HG03571 (cell line): ENCODE results near the gene COG5.
"Not testable (repeated sequence)": the region's sequence is repeated elsewhere in the genome, so short reads cannot be mapped to it uniquely, and the experiment has no call there.

Experiments used
- ATAC-seq: cut with Tn5 transposase; IDR thresholded peaks from one replicate; pipeline ENCODE4 v1.9.1; 2021; ENCODE audit not compliant: unreplicated experiment

The COG5 gene

DNA sequence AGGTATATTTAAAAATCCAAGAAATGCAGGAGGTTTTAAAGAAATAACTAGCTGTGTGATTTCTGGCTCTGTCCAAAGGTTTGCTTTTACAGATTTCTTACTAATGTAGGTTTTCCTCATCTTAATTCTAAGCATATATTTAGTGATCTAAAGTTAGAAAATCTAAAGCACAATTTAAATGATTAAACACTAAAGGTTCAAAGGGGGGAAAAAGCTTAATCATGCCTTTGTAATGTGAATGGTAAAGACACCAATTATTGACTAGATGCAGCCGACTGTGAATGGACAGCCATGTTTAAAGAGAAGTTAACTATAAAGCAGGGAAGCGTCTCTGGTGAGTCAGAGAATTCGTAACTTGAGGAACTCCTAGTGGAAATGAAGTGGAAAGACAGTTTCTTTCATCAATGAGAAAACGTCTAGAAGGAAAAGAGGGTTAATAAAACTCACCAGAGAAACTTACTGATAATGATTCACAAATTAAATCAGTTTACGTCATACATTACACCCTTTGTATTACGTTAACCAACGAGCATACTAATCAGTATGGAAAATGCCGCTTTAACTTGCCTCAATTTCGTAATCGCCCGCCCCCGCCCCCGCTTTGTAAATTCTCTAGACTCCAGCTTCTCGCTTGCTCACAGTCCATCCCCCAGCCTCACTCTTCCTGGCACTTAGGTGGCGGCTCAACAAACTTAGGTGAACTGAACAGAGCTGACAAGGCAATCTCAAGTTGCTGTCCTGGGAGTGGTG lies 396.1 kb downstream of the COG5 start:
- ATAC-seq = no peak

DNA sequence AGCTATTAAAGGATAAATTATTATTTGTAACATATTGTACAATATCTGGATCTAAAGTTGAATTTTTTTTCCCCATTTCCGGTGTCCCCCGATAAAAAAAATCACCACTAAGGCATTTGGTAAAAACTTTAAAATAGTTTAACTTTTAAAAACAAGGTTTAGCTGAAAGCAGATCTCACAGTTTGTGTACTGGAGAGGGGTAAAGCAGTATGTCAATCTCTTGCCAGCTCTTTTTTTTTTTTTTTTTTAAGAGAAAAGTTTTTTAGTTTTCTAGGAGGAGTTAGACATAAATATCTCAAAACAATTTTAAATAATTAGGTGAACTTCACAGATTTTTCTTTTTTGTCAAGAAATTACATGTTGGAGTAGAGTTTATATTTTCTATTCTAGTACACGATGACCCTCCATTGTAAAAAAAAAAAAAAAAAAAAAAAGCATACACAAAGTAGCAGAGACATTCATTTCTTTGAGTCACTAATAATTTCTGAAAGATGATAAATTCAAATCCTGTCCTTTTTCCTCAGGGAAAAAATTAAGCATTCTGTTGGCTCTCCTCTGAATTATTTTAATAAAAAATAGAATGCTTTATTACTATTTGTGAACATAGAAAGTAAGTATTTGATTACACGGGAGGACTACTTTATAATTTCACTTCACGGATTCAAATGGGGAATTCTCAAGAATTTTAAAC lies 396.8 kb downstream of the COG5 start:
- ATAC-seq = no peak

DNA sequence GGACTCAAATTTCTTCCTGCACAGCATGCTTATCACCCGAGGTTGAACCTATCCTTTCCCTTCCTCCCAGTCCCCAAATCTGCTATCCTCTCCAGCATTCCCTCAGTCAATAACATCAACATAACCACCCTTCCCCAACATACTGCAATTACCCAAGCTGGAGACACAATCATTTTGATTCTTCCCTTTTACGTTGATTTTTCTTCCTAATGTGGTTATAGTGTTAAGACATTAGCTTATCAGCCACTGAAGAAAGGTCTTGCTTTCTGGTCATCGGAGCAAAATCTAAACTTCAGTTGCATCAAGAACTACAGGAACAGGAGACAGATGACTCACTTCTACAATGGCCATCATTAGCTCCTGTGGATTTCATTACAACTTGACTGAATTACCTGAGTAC lies 398.4 kb downstream of the COG5 start:
- ATAC-seq = no peak

DNA sequence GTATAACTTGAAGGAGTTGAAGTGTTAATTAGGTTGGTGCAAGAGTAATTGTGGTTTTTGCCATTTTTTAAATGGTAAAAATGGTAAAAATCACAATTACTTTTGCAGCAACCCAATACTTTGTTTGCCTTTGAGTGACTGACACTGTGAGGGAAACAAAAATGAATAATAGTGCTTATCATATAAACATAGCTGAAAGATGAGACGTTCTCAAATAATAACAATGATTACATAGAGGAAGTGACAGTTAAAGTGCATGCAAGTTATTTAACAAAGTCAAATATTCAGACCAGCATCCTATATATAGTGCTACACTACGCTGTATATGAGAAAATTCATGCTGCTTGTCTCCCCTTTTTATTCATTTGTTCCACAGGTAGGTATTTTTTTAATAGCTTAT lies 399.6 kb downstream of the COG5 start:
- ATAC-seq = no peak

DNA sequence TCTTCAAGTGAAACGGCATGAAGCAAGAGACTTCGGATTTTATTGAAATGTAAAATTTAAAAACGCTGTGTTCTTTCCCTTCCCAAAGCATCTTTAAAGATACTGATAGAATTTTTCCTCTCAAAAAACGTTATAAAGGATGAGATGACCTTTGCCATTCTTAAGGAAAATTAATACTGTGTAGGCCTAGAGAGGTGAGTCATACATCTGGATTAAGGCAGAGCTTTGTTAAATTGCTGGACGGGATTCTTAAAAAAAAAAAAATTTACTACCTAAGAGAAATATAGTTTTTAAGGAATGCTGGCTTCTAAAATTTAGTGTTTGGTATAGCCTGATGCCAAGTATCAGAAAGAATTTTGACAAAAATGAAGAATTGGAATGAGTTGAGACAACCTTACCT lies 401.2 kb downstream of the COG5 start:
- no peak for ATAC-seq

DNA sequence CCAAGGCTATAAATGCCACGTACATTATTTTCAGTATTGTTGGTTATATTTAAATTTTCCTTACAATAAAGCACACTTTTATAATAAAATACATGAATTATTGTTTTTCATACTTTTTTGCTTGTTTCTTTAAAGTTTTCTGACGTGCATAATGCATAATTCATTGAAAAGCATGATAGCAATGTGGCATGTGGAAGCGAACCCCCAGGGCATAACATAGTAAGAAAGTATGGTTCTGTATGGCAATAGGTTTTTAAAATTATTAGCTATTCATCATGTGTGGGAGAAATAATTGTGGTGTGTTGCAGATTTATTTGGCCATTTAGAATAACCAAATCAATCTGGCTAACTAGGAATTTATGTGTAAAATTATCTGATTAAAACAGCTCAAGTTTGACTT lies 402.3 kb downstream of the COG5 start:
- ATAC-seq = no peak

DNA sequence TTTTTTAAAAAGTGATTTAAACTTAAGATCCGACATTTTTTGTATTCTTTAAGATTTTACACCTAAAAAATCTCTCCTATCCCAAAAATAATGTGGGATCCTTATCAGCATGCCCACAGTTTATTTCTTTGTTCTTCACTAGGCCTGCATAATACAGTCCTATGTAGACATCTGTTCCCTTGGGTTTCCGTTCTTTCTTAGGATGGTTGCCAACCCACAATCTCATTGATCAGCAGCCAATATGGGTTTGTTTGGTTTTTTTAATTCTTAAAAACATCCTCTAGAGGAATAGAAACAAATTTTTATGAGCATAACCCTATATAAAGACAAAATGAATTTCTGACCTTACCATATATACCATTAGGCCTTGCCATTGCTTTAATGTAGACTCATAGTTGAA lies 403.3 kb downstream of the COG5 start:
- no peak for ATAC-seq

DNA sequence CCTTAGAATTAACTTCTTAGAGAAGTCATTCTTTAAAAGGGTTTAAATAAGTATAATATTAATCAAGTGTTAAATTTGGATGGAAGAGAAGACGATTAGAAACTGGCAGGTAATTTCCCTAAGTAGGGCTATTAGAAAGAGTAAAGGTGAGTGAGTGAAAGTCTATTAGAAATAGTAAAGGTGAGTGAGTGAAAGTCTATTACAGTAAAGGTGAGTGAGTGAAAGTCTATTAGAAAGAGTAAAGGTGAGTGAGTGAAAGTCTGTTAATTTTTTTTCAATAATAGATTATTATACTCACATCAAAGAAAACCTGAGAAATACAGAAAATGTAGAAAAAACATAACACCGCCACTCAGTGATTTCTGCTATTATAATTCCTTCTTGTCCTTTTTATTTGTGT lies 405.7 kb downstream of the COG5 start:
- no peak for ATAC-seq

DNA sequence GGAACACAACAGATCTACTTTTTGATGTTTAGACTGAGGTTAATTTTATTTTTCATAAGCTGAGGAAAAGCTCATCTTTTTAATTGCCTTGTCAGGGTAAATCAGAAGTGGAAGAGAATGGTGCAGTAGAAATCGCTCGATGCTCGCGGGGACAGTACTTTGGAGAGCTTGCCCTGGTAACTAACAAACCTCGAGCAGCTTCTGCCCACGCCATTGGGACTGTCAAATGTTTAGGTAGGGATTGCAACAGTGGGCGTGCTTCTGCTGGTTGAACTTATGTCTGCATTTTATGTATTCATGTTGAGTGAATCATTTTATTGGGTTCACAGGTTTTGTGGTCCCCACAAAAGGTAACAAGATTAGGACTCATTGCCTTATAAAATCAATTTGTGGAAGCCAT lies 406.6 kb downstream of the COG5 start:
- ATAC-seq = no peak

DNA sequence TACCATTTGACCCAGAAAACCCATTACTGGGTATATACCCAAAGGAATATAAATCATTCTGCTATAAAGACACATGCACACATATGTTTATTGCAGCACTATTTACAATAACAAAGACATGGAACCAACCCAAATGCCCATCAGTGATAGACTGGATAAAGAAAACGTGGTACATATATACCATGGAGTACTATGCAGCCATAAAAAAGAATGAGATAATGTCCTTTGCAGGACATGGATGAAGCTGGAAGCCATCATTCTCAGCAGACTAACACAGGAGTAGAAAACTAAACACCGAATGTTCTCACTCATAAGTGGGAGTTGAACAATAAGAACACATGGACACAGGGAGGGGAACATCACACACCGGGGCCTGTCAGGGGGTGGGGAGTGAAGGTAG lies 408.0 kb downstream of the COG5 start:
- ATAC-seq = not testable (repeated sequence)

DNA sequence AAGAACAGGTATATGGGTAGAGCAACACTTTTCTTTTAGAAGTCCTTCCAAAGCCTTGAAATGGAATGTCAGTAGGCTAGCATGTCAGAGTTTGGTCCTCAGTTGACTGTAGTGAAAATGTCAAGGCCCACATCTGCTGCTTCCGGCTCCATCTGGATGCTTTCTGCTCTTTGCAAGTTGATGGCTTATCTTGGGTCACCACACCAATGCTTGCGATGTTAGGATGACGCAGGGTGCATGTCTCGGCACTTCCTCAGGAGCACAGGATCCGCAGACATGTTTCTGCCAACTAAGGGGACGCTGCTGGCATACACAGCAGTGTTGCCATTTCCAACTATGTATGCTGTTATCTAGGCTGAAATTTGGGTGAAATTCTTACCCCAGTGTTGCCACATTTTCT lies 408.9 kb downstream of the COG5 start:
- no peak for ATAC-seq

DNA sequence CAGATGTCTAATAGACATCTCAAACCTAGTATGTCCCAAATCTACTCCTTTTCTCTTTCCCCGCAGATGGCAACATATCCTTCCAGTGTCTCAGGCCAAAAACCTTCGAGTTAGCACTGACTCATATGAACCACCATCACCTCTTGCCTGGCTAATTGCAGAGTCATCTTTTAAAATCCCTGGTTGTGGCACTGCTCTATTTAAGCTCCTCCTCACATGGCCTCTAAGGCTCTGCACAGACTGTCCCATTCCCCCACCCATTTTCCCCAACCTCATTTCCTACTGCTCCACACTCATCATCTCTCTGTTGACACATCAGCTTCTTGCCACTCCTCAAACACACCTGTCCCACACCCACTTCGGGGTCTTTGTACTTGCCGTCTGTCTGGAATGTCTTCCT lies 411.7 kb downstream of the COG5 start:
- ATAC-seq = no peak
